A549 (cell line): Measurements from ENCODE around the gene TMPRSS4. TPM values are rescaled to one million over a fixed set of nuclear protein-coding genes. Genes with fewer than 3 reads are reported as not detected.

Source experiments
- ATAC-seq, 2 experiments: fragments of 200-7000 bp in 1 of 2; fragments of >200 bp in 1 of 2; cut with Nextera tagmentation in 1 of 2; cut with Tn5 transposase in 1 of 2; 3 replicates each; pipeline versions ENCODE4 v1.8.0 to v1.9.1; 2018 to 2020; ENCODE audit warnings: mild to moderate bottlenecking in 1 of 2, moderate library complexity in 1 of 2
- CTCF ChIA-PET: fragments of 300-600 bp; sonication (Branson Sonifier 250); formaldehyde crosslinking; extraction: SDS; loops from one replicate; lab custom pipeline; 2021; ENCODE audit warnings: antibody characterized with exemption, inconsistent platforms; lab: Yijun Ruan, JAX
- POLR2A ChIA-PET: fragments of 350-600 bp; formaldehyde crosslinking; extraction: SDS; loops from one replicate; lab custom pipeline; 2021; ENCODE audit warnings: antibody characterized with exemption, inconsistent platforms; lab: Yijun Ruan, JAX
- DNase-seq, 2 experiments: peaks; one replicate each; pipeline versions ENCODE4 v3.0.0 to v3.0.0-alpha.2; 2011 to 2016; ENCODE audit warnings: low read depth in 1 of 2, low spot score in 1 of 2
- FAIRE-seq: peaks from 2 replicates; lab custom pipeline; 2011; peaks lifted over from hg19 to GRCh38; lab: Jason Lieb, UNC
- H3K27ac ChIP-seq, 2 experiments: fragments of >200 bp; sonication (Bioruptor Twin); formaldehyde crosslinking; 3 replicates each; pipeline ENCODE4 v1.5.1; 2016 to 2017
- H3K4me1 ChIP-seq: fragments of >200 bp; sonication (Bioruptor Twin); formaldehyde crosslinking; 3 replicates; pipeline ENCODE4 v1.6.1; 2016
- H3K4me2 ChIP-seq: fragments of >200 bp; sonication (Bioruptor Twin); formaldehyde crosslinking; 3 replicates; pipeline ENCODE4 v1.6.1; 2016
- H3K4me3 ChIP-seq: fragments of >200 bp; sonication (Bioruptor Twin); formaldehyde crosslinking; 3 replicates; pipeline ENCODE4 v1.5.1; 2016
- H3K9me3 ChIP-seq: fragments of >200 bp; sonication (Bioruptor Twin); formaldehyde crosslinking; 3 replicates; pipeline ENCODE4 v1.6.1; 2016
- ATOH8 ChIP-seq: fragments of 250-450 bp; sonication (Bioruptor Pico); IDR thresholded peaks from 2 replicates; pipeline ENCODE4 v1.5.0; 2020; ENCODE audit warnings: low read depth, mild to moderate bottlenecking, moderate library complexity
- BHLHE40 ChIP-seq: IDR thresholded peaks from 2 replicates; pipeline ENCODE4 v1.6.1; 2012; ENCODE audit warnings: low read depth, low read length, inconsistent platforms
- CBX2 ChIP-seq: fragments of 200-600 bp; sonication (generic); IDR thresholded peaks from 2 replicates; pipeline ENCODE4 v1.6.1; 2016; ENCODE audit warnings: low read depth, mild to moderate bottlenecking, borderline replicate concordance
- ELK1 ChIP-seq: fragments of 150-350 bp; IDR thresholded peaks from 2 replicates; pipeline ENCODE4 v1.6.1; 2014; ENCODE audit warnings: low read depth, mild to moderate bottlenecking, low read length
- FOSL2 ChIP-seq, 2 experiments: fragments of 450-650 bp in 1 of 2; fragments of >200 bp in 1 of 2; sonication (Bioruptor Twin) in 1 of 2; formaldehyde crosslinking; IDR thresholded peaks; 2 replicates each; pipeline versions ENCODE4 v1.5.0 to v1.6.1; 2016 to 2020; ENCODE audit warnings: mild to moderate bottlenecking in 1 of 2, moderate library complexity in 1 of 2
- FOXS1 ChIP-seq: fragments of 250-450 bp; sonication (Bioruptor Pico); IDR thresholded peaks from 2 replicates; pipeline ENCODE4 v1.5.0; 2020; ENCODE audit warnings: mild to moderate bottlenecking, moderate library complexity
- HOXB5 ChIP-seq: fragments of 250-450 bp; sonication (Bioruptor Pico); IDR thresholded peaks from 2 replicates; pipeline ENCODE4 v1.5.0; 2020; ENCODE audit warnings: mild to moderate bottlenecking, moderate library complexity
- KDM1A ChIP-seq: fragments of 200-600 bp; sonication (generic); IDR thresholded peaks from 2 replicates; pipeline ENCODE4 v1.6.1; 2016; ENCODE audit warnings: low read depth, mild to moderate bottlenecking
- KDM5A ChIP-seq: fragments of 200-600 bp; sonication (generic); IDR thresholded peaks from 2 replicates; pipeline ENCODE4 v1.6.1; 2016; ENCODE audit warnings: antibody characterized with exemption, mild to moderate bottlenecking
- MAFK ChIP-seq: fragments of 450-650 bp; IDR thresholded peaks from 2 replicates; pipeline ENCODE4 v1.6.1; 2014; ENCODE audit not compliant: partially characterized antibody
- MYC ChIP-seq: IDR thresholded peaks from 2 replicates; pipeline ENCODE4 v1.6.1; 2012; ENCODE audit warnings: mild to moderate bottlenecking, inconsistent platforms, low read length, improper control_type of control experiment, borderline replicate concordance
- NFE2L2 ChIP-seq: fragments of 150-350 bp; conservative IDR thresholded peaks from 2 replicates; pipeline ENCODE4 v1.6.1; 2014; ENCODE audit warnings: low read length
- NR3C1 ChIP-seq: fragments of >200 bp; sonication (Bioruptor Twin); formaldehyde crosslinking; IDR thresholded peaks from 3 replicates; pipeline ENCODE4 v1.6.1; 2017
- PHF8 ChIP-seq: fragments of 200-600 bp; sonication (generic); IDR thresholded peaks from 2 replicates; pipeline ENCODE4 v1.6.1; 2016; ENCODE audit warnings: low read depth, mild to moderate bottlenecking, antibody characterized with exemption, moderate library complexity, borderline replicate concordance
- RARB ChIP-seq: fragments of 250-450 bp; sonication (Bioruptor Pico); IDR thresholded peaks from 2 replicates; pipeline ENCODE4 v1.8.0; 2021; ENCODE audit warnings: mild to moderate bottlenecking, moderate library complexity
- RCOR1 ChIP-seq: fragments of 150-350 bp; IDR thresholded peaks from 2 replicates; pipeline ENCODE4 v1.6.1; 2014; ENCODE audit warnings: antibody characterized with exemption, low read length, low read depth
- RFX5 ChIP-seq: fragments of 450-650 bp; IDR thresholded peaks from 2 replicates; pipeline ENCODE4 v1.7.1; 2014; ENCODE audit warnings: antibody characterized with exemption, mild to moderate bottlenecking, moderate library complexity
- SMC3 ChIP-seq: fragments of >200 bp; sonication (Bioruptor Twin); formaldehyde crosslinking; IDR thresholded peaks from 3 replicates; pipeline ENCODE4 v1.6.1; 2018; ENCODE audit warnings: inconsistent platforms
- ZFP36 ChIP-seq: fragments of 450-650 bp; IDR thresholded peaks from 2 replicates; pipeline ENCODE4 v1.6.1; 2014; ENCODE audit warnings: borderline replicate concordance; ENCODE audit not compliant: partially characterized antibody
- ZNF302 ChIP-seq: fragments of 250-450 bp; sonication (Bioruptor Pico); IDR thresholded peaks from 2 replicates; pipeline ENCODE4 v1.9.0; 2021; ENCODE audit warnings: inconsistent platforms, mild to moderate bottlenecking, moderate library complexity
- WGBS: methylation state at CpG from one replicate; pipeline ENCODE4 v1.1.6; 2017; ENCODE audit errors: missing lambda C conversion rate; 5-methylcytosine and 5-hydroxymethylcytosine counted together
- polyA minus RNA-seq: library from RNA; depleted of rRNA, polyadenylated mRNA; stranded (reverse); fragments of >200 nt; gene quantifications from 2 replicates; pipeline ENCODE4 v1.2.3, GENCODE V29; 2011; rRNA and poly(A)+ RNA removed
- polyA plus RNA-seq, 4 experiments: library from polyadenylated mRNA; depleted of rRNA in 3 of 4; stranded (reverse); fragments of >200 nt; fragmentation: RNase III in 1 of 4; extraction: RNeasy Plus Mini Kit Qiagen cat#74134 plus additional on column Dnase treatment in 1 of 4; gene quantifications; 2 replicates in 3 of 4; 3 replicates in 1 of 4; pipeline ENCODE4 v1.2.3, GENCODE V29; 2011 to 2017
- TF ChIP-seq, protein P1 (sequence below): IDR thresholded peaks from 2 replicates; pipeline ENCODE4 v1.6.1; 2012; ENCODE audit warnings: low read depth, borderline replicate concordance

The TMPRSS4 gene, protein sequence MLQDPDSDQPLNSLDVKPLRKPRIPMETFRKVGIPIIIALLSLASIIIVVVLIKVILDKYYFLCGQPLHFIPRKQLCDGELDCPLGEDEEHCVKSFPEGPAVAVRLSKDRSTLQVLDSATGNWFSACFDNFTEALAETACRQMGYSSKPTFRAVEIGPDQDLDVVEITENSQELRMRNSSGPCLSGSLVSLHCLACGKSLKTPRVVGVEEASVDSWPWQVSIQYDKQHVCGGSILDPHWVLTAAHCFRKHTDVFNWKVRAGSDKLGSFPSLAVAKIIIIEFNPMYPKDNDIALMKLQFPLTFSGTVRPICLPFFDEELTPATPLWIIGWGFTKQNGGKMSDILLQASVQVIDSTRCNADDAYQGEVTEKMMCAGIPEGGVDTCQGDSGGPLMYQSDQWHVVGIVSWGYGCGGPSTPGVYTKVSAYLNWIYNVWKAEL
- polyA plus RNA-seq (2011; rRNA removed) (not detected in 2 replicates), polyA plus RNA-seq (2017; fragmentation: RNase III; extraction: RNeasy Plus Mini Kit Qiagen cat#74134 plus additional on column Dnase treatment) (not detected in 3 replicates), polyA minus RNA-seq (not detected in 2 replicates)
- polyA plus RNA-seq (2012; cell fraction: cytosol; rRNA removed) = not detected in 2 replicates
- not detected in 2 replicates for polyA plus RNA-seq (2012; cell fraction: nucleus; rRNA removed)

DNA sequence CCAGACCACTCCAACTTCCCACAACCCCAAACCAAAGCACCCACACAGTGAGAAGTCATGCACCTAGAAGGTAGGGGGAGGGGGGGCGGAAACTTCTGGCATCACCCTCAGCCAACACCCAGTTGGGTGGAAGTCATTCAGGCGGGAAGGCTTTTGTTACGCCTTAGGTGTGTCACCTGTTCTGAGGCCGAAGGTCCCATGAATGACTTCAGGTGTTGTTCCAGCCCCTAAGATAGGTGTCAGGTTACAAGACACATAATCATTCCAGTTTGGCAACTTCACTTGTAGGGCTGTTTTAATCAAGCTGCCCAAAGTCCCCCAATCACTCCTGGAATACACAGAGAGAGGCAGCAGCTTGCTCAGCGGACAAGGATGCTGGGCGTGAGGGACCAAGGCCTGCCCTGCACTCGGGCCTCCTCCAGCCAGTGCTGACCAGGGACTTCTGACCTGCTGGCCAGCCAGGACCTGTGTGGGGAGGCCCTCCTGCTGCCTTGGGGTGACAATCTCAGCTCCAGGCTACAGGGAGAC is at the start of gene TMPRSS4:
Gene TMPRSS4, plus strand, starts transcription at position 325 of the 528 bp plus-strand sequence. CDS start 225 bp downstream, outside the sequence.
- POLR2A ChIA-PET = no interaction called here
- WGBS = 93% methylated on average over 2 of the region's 7 CpGs
- ATAC-seq = no peak
- no peak for DNase-seq
- no peak within 1 kb of the TSS for H3K4me2 ChIP-seq
- H3K27ac ChIP-seq = no peak within 1 kb of the TSS
- CTCF ChIA-PET = interaction anchor here (0.6 to 1.0 kb wide), 2 partner anchors 57 to 651 kb away, joined by 3 read pairs; no protein-coding TSS in a partner anchor
- no peak for FAIRE-seq
- H3K4me1 ChIP-seq = no peaks in the 10 kb centered on the region
- TF ChIP-seq KDM1A (no peak), FOXS1 (CRISPR knock-in tag) (no peak), BHLHE40 (no peak), CBX2 (no peak), MAFK (no peak), MYC (no peak), KDM5A (no peak)
- no peak within 1 kb of the TSS for H3K4me3 ChIP-seq
- H3K9me3 ChIP-seq = no peaks in the 10 kb centered on the region

DNA sequence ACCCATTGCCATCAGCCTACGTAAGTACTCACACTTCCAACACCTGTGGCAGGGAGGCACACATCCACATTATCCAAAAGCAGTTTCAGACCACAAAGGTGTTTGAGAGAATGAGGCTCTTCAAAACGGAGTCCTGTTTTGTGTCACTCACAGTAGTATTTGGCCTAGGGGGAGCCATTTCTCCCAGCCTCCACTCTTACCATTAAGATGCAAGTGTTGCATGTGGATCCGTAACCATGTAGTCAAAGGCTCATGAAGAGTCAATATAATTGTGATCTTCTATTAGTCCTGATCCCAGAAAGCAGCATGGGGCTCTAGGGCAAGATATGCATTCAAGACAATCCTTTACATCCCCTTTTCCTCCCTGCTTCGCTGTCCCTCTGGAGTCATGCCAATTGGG is 49.2 kb upstream of the TMPRSS4 start:
- Histone ChIP-seq H3K27ac (no peak overlapping the region), H3K4me3 (no peak overlapping the region), H3K4me1 (no peaks in the 10 kb centered on the region), H3K9me3 (no peaks in the 10 kb centered on the region), H3K4me2 (no peak overlapping the region)
- CTCF ChIA-PET = interaction anchor here (0.6 kb wide), 1 partner anchor 89 kb away, joined by 4 read pairs; no protein-coding TSS in a partner anchor
- 51% methylated on average over 4 of the region's 4 CpGs for WGBS
- no peak for TF ChIP-seq NFE2L2
- no peak for TF ChIP-seq RARB (CRISPR knock-in tag)
- TF ChIP-seq FOSL2 (IDR thresholded peaks at IDR 0.05) = no peak
- TF ChIP-seq FOSL2 (CRISPR knock-in tag; IDR thresholded peaks at IDR 0.05) = no peak
- TF ChIP-seq ELK1 = no peak
- TF ChIP-seq BHLHE40 = no peak
- no peak for FAIRE-seq
- DNase-seq = no peak
- ATAC-seq = no peak
- POLR2A ChIA-PET = no interaction called here

GRCh38 chr11:118028626-118029025 is 48.3 kb upstream of the TMPRSS4 start:
- Histone ChIP-seq H3K4me2 (no peak overlapping the region), H3K9me3 (no peaks in the 10 kb centered on the region), H3K27ac (no peak overlapping the region), H3K4me3 (no peak overlapping the region), H3K4me1 (no peaks in the 10 kb centered on the region)
- FAIRE-seq (no peak), ATAC-seq (no peak), DNase-seq (no peak)
- POLR2A ChIA-PET = no interaction called here
- CTCF ChIA-PET = no interaction called here
- WGBS = 26% methylated on average over 3 of the region's 3 CpGs
- TF ChIP-seq, protein P1, sequence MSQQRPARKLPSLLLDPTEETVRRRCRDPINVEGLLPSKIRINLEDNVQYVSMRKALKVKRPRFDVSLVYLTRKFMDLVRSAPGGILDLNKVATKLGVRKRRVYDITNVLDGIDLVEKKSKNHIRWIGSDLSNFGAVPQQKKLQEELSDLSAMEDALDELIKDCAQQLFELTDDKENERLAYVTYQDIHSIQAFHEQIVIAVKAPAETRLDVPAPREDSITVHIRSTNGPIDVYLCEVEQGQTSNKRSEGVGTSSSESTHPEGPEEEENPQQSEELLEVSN = no peak
- TF ChIP-seq NR3C1 (no peak), PHF8 (no peak), ELK1 (no peak), ZNF302 (CRISPR knock-in tag) (no peak), HOXB5 (CRISPR knock-in tag) (no peak), BHLHE40 (no peak), ATOH8 (no peak), MAFK (no peak), ZFP36 (no peak), SMC3 (no peak), RFX5 (no peak), RCOR1 (no peak)
- TF ChIP-seq, all 56 proteins: peak for 0
